PC-9 (cell line): ENCODE data around the gene TUBB2A. TPM values are rescaled to one million over a fixed set of nuclear protein-coding genes. Genes with fewer than 3 reads are reported as not detected.
"Not testable (repeated sequence)": the region's sequence is repeated elsewhere in the genome, so short reads cannot be mapped to it uniquely, and the experiment has no call there.

Experiments used
- BruUV-seq: library from RNA; stranded (reverse); fragments of 400-500 nt; replicated peaks from 2 replicates; lab custom pipeline; 2021; lab: Mats Ljungman, UMichigan
- CTCF ChIA-PET: fragments of 300-600 bp; sonication (Branson Sonifier 250); formaldehyde crosslinking; loops from one replicate; lab custom pipeline; 2022; ENCODE audit warnings: antibody characterized with exemption; lab: Charles Lee
- POLR2A ChIA-PET: fragments of 300-600 bp; sonication (Branson Sonifier 250); formaldehyde crosslinking; loops from one replicate; lab custom pipeline; 2022; ENCODE audit warnings: antibody characterized with exemption; ENCODE audit not compliant: unreplicated experiment; lab: Charles Lee
- DNase-seq, 2 experiments: peaks; one replicate each; pipeline versions ENCODE4 v3.0.0 to v3.0.0-alpha.2; 2015 to 2022; ENCODE audit warnings: mixed read lengths in 1 of 2
- H2AFZ ChIP-seq: fragments of 200-600 bp; sonication (generic); 2 replicates; pipeline ENCODE4 v1.8.1; 2017; ENCODE audit warnings: antibody characterized with exemption
- H3F3A ChIP-seq: fragments of 200-600 bp; sonication (generic); 2 replicates; pipeline ENCODE4 v1.8.1; 2017; ENCODE audit warnings: antibody characterized with exemption, mild to moderate bottlenecking, low read depth; ENCODE audit not compliant: insufficient read depth
- H3K27ac ChIP-seq: fragments of 200-600 bp; sonication (generic); 2 replicates; pipeline ENCODE4 v1.6.1; 2016; ENCODE audit warnings: mixed run types
- H3K27me3 ChIP-seq: fragments of 200-600 bp; sonication (generic); 2 replicates; pipeline ENCODE4 v1.6.1; 2016; ENCODE audit warnings: low read depth, mixed run types; ENCODE audit not compliant: insufficient read depth
- H3K36me3 ChIP-seq: fragments of 200-600 bp; sonication (generic); 2 replicates; pipeline ENCODE4 v1.6.1; 2016; ENCODE audit warnings: low read depth, mixed run types
- H3K4me1 ChIP-seq: fragments of 200-600 bp; sonication (generic); replicated peaks from 2 replicates; pipeline ENCODE4 v1.6.1; 2016; ENCODE audit warnings: mixed run types; ENCODE audit not compliant: insufficient read depth
- H3K4me2 ChIP-seq: fragments of 200-600 bp; sonication (generic); 2 replicates; pipeline ENCODE4 v1.6.1; 2017; ENCODE audit warnings: mixed run types
- H3K4me3 ChIP-seq: fragments of 200-600 bp; sonication (generic); 2 replicates; pipeline ENCODE4 v1.6.1; 2016; ENCODE audit warnings: mixed run types
- H3K79me2 ChIP-seq: fragments of 200-600 bp; sonication (generic); 2 replicates; pipeline ENCODE4 v1.6.1; 2017; ENCODE audit warnings: low read depth, mixed run types
- H3K9me2 ChIP-seq: fragments of 200-600 bp; sonication (generic); 2 replicates; pipeline ENCODE4 v1.8.1; 2017; ENCODE audit warnings: mild to moderate bottlenecking; ENCODE audit not compliant: insufficient read depth
- H3K9me3 ChIP-seq: fragments of 200-600 bp; sonication (generic); 2 replicates; pipeline ENCODE4 v1.8.1; 2016; ENCODE audit warnings: low read depth; ENCODE audit not compliant: insufficient read depth
- H4K20me1 ChIP-seq: fragments of 200-600 bp; sonication (generic); 2 replicates; pipeline ENCODE4 v1.8.1; 2017; ENCODE audit not compliant: insufficient read depth
- EZH2 ChIP-seq: fragments of 200-600 bp; sonication (generic); IDR thresholded peaks from 2 replicates; pipeline ENCODE4 v1.8.0; 2017; ENCODE audit warnings: antibody characterized with exemption, low read depth
- intact Hi-C: fragments of 100-400 bp; cut with micrococcal nuclease; formaldehyde crosslinking; loops from one replicate; pipeline ENCODE4 v1.10.0; 2022; ENCODE audit not compliant: unreplicated experiment
- total RNA-seq: library from RNA; stranded (reverse); gene quantifications from 2 replicates; pipeline ENCODE4 v1.2.3, GENCODE V29; 2021
- TF ChIP-seq, protein P1 (sequence below): fragments of 200-600 bp; sonication (generic); conservative IDR thresholded peaks from 2 replicates; pipeline ENCODE4 v1.6.1; 2017; ENCODE audit warnings: mixed run types, antibody characterized with exemption, mild to moderate bottlenecking, moderate library complexity

Gene TUBB2A
- total RNA-seq, 1 experiment from 2014 or later: 17.0 TPM

DNA sequence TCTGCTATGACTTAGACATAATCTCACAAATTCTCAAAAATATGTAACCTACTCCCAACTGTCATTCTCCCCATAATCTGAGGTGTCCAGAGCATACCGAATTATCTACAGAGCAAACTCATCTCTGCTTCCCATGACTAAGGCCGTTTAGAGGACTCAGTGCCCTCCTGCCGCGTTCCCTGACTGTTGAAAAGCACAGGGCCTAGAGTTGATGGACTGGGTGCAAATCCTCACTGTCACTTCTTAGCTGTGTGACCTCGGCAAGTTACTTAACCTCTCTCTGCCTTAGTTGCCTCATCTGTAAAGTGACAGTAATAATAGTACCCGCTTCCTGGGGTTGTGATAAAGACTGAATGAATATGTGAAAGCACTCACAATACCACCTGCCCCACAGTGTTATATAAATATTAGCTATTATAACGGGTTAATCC is 4.7 kb upstream of the TUBB2A start:
- Histone ChIP-seq H3K9me2 (no peaks in the 10 kb centered on the region), H3K9me3 (no peaks in the 10 kb centered on the region), H3K79me2 (no peaks in the 10 kb centered on the region), H3K27ac (peak overlapping the region; percentile 88), H3K27me3 (no peaks in the 10 kb centered on the region), H3K4me3 (peak overlapping the region; percentile 58; the same call in 1 of the 2 replicates), H3K4me1 (peaks cover 47% of the 10 kb centered on the region), H2AFZ (no peak overlapping the region), H4K20me1 (no peaks in the 10 kb centered on the region), H3K36me3 (no peaks in the 10 kb centered on the region), H3F3A (peaks cover 55% of the 10 kb centered on the region), H3K4me2 (peak overlapping the region; percentile 86)
- CTCF ChIA-PET: interaction anchor here (0.7 kb wide), 1 partner anchor 594 kb away, joined by 4 read pairs; no protein-coding TSS in a partner anchor
- no peak for TF ChIP-seq EZH2
- POLR2A ChIA-PET: interaction anchor here (0.6 kb wide), 1 partner anchor 72 kb away, joined by 7 read pairs; no protein-coding TSS in a partner anchor
- no peak for DNase-seq
- no TSS peak for BruUV-seq
- intact Hi-C loops: loop anchor here (2.0 kb wide), 1 partner anchor 89 kb away; no protein-coding TSS in a partner anchor

DNA sequence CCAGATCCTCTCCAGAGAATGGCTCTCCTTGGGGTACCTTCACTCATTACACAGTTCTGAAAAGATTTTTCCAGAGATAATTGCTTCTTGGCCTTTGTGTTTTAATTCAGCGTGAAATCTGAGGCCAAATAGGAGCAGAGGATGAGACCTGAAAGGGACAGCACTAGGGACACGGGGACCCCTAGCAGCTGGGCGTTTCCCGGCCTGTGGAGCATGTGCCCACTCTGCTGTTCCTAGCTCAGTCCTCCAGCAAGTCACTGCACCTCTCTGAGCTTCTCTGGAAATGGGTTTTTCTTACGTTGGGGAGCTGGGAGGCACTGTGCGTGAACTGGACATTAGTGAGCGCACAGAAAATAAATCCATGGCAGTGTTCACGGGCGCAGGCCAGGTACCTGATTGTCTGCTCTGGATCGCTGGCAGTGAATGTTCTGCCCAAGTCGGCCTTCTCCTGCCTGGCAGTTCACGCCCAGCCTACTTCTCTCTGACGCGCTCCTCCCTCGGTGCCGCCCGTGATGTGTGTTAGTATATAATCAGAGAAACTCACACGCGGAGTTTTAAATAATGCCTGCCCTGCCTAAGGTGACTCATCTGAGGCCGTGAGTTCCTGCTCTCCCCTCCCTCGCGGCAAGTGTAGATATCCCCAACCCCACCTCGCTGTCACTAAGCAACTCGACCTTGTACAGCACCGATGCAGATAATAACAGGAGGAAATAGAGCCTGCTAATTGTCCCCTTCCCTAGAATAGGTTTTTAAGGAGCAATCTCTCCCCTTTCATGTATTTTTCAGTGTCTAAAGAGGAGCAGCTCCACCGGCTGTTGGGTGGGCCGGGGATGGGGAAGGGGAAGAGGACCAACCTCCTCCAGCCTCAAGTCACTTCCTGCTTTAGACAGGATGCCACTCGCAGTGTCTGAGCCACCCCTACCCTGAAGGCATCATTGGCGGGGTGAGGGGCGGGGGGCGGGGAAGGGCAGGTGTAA is 2.7 kb upstream of the TUBB2A start:
- Histone ChIP-seq H3F3A (peaks cover 35% of the 10 kb centered on the region), H3K27me3 (no peaks in the 10 kb centered on the region), H3K4me1 (peaks cover 27% of the 10 kb centered on the region), H3K9me3 (no peaks in the 10 kb centered on the region), H3K9me2 (no peaks in the 10 kb centered on the region), H4K20me1 (no peaks in the 10 kb centered on the region), H2AFZ (no peak overlapping the region), H3K27ac (0 out of 2 replicates have a peak overlapping the region, but pooled peaks have one; percentile 20), H3K4me3 (no peak overlapping the region), H3K36me3 (no peaks in the 10 kb centered on the region), H3K79me2 (no peaks in the 10 kb centered on the region), H3K4me2 (peak overlapping the region; percentile 38)
- no TSS peak for BruUV-seq
- no peak for TF ChIP-seq EZH2
- TF ChIP-seq, protein P1, sequence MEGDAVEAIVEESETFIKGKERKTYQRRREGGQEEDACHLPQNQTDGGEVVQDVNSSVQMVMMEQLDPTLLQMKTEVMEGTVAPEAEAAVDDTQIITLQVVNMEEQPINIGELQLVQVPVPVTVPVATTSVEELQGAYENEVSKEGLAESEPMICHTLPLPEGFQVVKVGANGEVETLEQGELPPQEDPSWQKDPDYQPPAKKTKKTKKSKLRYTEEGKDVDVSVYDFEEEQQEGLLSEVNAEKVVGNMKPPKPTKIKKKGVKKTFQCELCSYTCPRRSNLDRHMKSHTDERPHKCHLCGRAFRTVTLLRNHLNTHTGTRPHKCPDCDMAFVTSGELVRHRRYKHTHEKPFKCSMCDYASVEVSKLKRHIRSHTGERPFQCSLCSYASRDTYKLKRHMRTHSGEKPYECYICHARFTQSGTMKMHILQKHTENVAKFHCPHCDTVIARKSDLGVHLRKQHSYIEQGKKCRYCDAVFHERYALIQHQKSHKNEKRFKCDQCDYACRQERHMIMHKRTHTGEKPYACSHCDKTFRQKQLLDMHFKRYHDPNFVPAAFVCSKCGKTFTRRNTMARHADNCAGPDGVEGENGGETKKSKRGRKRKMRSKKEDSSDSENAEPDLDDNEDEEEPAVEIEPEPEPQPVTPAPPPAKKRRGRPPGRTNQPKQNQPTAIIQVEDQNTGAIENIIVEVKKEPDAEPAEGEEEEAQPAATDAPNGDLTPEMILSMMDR: no peak
- DNase-seq: peak; percentile 74 to 79
- intact Hi-C loops: loop anchor here (1.0 kb wide), 1 partner anchor 49 kb away; no protein-coding TSS in a partner anchor
- CTCF ChIA-PET: no interaction called here
- POLR2A ChIA-PET: interaction anchor here (0.6 kb wide), 1 partner anchor 125 kb away, joined by 13 read pairs; no protein-coding TSS in a partner anchor

DNA sequence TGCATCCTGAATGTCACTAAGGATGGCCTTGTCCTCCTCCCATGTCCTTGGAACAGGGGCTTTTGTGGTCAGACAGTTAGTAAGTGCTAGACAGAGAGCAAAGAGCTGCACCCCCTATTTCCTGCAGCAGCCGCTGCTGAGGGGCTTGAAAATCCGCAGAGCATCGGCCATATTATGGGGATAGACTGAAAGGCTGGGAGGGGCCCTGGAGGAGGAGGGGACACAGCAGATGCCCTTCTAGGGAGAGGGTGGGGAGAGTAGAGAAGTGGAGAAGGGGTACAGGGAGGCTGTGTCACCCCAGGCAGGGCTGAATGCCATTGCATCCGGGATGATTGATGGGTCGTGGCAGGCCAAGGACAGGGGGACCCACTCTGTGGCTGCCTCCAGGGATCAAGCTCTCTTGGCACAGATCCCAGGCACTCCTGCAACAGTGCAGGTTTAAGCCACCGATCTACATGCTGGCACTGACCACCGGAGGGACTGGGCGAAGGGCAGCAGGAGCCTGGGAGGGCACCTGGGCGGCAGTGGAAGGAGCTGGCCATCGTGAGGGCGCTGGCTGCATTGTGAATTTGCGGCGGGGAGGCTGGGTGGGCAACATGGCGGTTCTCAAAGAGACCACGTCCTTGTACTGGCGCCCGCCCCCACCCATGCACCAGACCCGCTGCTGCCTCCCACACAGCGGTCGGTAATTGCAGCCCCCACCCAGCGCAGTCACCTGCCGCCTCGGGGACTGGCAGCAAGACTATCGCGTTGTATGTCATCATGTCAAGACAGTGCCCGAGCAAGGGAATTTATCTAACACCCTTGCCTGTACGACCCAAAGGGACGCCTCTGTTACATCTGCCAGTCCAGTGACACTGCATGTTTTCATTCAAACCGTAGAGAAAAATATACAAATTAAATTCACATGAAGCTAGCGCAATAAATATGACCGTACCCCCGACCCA is 887 bp downstream of the TUBB2A start:
- not testable (repeated sequence) for H3K27ac ChIP-seq, H3K9me3 ChIP-seq, H4K20me1 ChIP-seq, H3K4me1 ChIP-seq, H3K79me2 ChIP-seq, H3K36me3 ChIP-seq, H3K27me3 ChIP-seq, H3K9me2 ChIP-seq, DNase-seq, H3F3A ChIP-seq
- Histone ChIP-seq H3K4me2 (peak overlapping the region; percentile 81), H3K4me3 (peak overlapping the region; percentile 69), H2AFZ (0 out of 2 replicates have a peak overlapping the region, but pooled peaks have one; percentile 55)
- CTCF ChIA-PET: interaction anchor here (0.6 to 0.7 kb wide), 5 partner anchors 9 to 546 kb away, joined by 3 to 5 read pairs (median 3); no protein-coding TSS in a partner anchor
- intact Hi-C loops: loop anchor here (1.0 to 2.0 kb wide), 2 partner anchors 30 to 95 kb away; no protein-coding TSS in a partner anchor
- TSS peak; percentile 42 for BruUV-seq
- POLR2A ChIA-PET: interaction anchor here (0.6 to 1.4 kb wide), 6 partner anchors 53 to 660 kb away, joined by 3 to 8 read pairs (median 4); no protein-coding TSS in a partner anchor

DNA sequence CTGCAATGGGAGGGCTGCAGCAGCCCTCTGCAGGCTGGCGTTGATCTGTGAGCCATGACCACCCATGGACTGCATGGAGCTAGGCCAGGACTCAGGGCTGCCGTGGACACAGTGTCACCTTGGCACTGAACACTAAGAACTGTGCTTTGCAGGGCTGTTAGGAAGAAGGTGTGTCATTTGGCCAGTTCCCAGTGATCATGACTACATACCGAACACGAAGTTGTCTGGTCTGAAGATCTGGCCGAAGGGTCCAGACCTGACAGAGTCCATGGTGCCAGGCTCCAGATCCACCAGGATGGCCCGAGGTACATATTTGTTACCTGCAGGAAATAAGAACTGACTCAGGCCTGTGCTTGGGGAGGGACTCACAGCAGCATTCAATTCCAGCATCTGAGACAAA is 1.9 kb downstream of the TUBB2A start:
- H4K20me1 ChIP-seq, BruUV-seq, H3K9me3 ChIP-seq, intact Hi-C loops, DNase-seq, H3K36me3 ChIP-seq, H2AFZ ChIP-seq, H3K79me2 ChIP-seq, H3K4me2 ChIP-seq, H3K9me2 ChIP-seq, H3F3A ChIP-seq, H3K27ac ChIP-seq, H3K4me3 ChIP-seq, H3K4me1 ChIP-seq, H3K27me3 ChIP-seq: not testable (repeated sequence)
- ChIA-PET POLR2A (interaction anchor here (0.6 kb wide), 1 partner anchor 105 kb away, joined by 4 read pairs; no protein-coding TSS in a partner anchor), CTCF (interaction anchor here (0.7 kb wide), 1 partner anchor 97 kb away, joined by 3 read pairs; no protein-coding TSS in a partner anchor)
